ENCODE data around the gene GP5. TPM values are rescaled to one million over a fixed set of nuclear protein-coding genes. Genes with fewer than 3 reads are reported as not detected.

Gene GP5
- total and polyA plus RNA-seq, 2 of the 13 experiments (the other 11 are each of a cell fraction or from before 2014, with no cell fraction given) = not detected

- H3K27ac ChIP-seq (ENCODE audit: extremely low read length, insufficient read depth, low read length) = no peak within 1 kb of the TSS
- H2AFZ ChIP-seq (ENCODE audit: low read length) = no peak within 1 kb of the TSS
- H4K20me1 ChIP-seq (ENCODE audit: insufficient read depth, low read length) = no peaks in the 10 kb centered on the region
- ChIA-PET CTCF (ENCODE audit: low intra/inter-chr PET ratio, low total read pairs) (no interaction called here), POLR2A (no interaction called here)
- peaks cover 14% of the 10 kb centered on the region for H3K4me1 ChIP-seq (ENCODE audit: insufficient read depth, low read length)
- FAIRE-seq = no peak
- peak; percentile 38 for DNase-seq (ENCODE audit: low spot score)
- intact Hi-C loops (cut with micrococcal nuclease; ENCODE audit: unreplicated experiment) (loop anchor here (2.0 kb wide), 1 partner anchor 35 kb away; no protein-coding TSS in a partner anchor), in situ Hi-C loops (cut with HindIII; ENCODE audit: extremely low pct_ligation_motif_present, low pct_unique_long_range_greater_than_20kb) (no loop called here)
- no peak within 1 kb of the TSS for H3K4me2 ChIP-seq (ENCODE audit: low read depth, low read length)
- H3K79me2 ChIP-seq (ENCODE audit: insufficient read depth, low read length) = no peaks in the 10 kb centered on the region
- H3K4me3 ChIP-seq (replicated peaks in 1 of 3; ENCODE audit: insufficient read depth in 1 of 3, low read depth in 2 of 3, low read length in 3 of 3) = no peak within 1 kb of the TSS
- peaks cover 13 to 74% of the 10 kb centered on the region in 2 experiments; a peak in 4 of 5 replicates for H3K27me3 ChIP-seq (ENCODE audit: control insufficient read depth in 1 of 2, insufficient read depth in 2 of 2, low read length in 2 of 2)
- WGBS (ENCODE audit: low lambda C conversion rate) = 2% methylated on average over 10 of the region's 21 CpGs
- ATAC-seq = peak; percentile 93
- no TSS peak for BruUV-seq (replicated peaks)
- H3K9me3 ChIP-seq (ENCODE audit: low read length) = no peaks in the 10 kb centered on the region
- H3K9ac ChIP-seq (ENCODE audit: insufficient read depth, low read depth, low read length) = no peak within 1 kb of the TSS
- no peaks in the 10 kb centered on the region for H3K36me3 ChIP-seq (replicated peaks in 1 of 2; ENCODE audit: control insufficient read depth in 1 of 2, insufficient read depth in 2 of 2, low read length in 2 of 2)
- TF ChIP-seq MAFK (conservative IDR thresholded peaks at IDR 0.05 in 1 of 2, IDR thresholded peaks at IDR 0.05 in 1 of 2; ENCODE audit: low read length in 2 of 2) = no peak
- no peak for TF ChIP-seq ZBTB39 (CRISPR knock-in tag; IDR thresholded peaks at IDR 0.05)
- no peak for TF ChIP-seq ATF7-NPFF (CRISPR knock-in tag; IDR thresholded peaks at IDR 0.05; ENCODE audit: low read depth)
- no peak for TF ChIP-seq YEATS2 (CRISPR knock-in tag; IDR thresholded peaks at IDR 0.05; ENCODE audit: borderline replicate concordance)
- TF ChIP-seq PHF5A (CRISPR knock-in tag; IDR thresholded peaks at IDR 0.05; ENCODE audit: low read depth, unreplicated experiment) = no peak
- TF ChIP-seq ZZZ3 (CRISPR knock-in tag; IDR thresholded peaks at IDR 0.05; ENCODE audit: borderline replicate concordance) = no peak
- no peak for TF ChIP-seq TCF7 (IDR thresholded peaks at IDR 0.05; ENCODE audit: low read depth)
- TF ChIP-seq RXRA (CRISPR knock-in tag; IDR thresholded peaks at IDR 0.05) = 0 out of 2 replicates have a peak, but pooled peaks have one; percentile 25
- TF ChIP-seq ZNF180 (CRISPR knock-in tag; IDR thresholded peaks at IDR 0.05; ENCODE audit: borderline replicate concordance, low read depth) = no peak
- TF ChIP-seq RARA (CRISPR knock-in tag; IDR thresholded peaks at IDR 0.05) = no peak
- TF ChIP-seq ZFP36L1 (CRISPR knock-in tag; IDR thresholded peaks at IDR 0.05) = no peak
- TF ChIP-seq ZNF766 (CRISPR knock-in tag; IDR thresholded peaks at IDR 0.05; ENCODE audit: borderline replicate concordance) = no peak
- no peak for TF ChIP-seq ZSCAN25 (CRISPR knock-in tag; IDR thresholded peaks at IDR 0.05)
- TF ChIP-seq ARID3A (IDR thresholded peaks at IDR 0.05; ENCODE audit: low read depth, low read length) = no peak
- TF ChIP-seq NFYB (CRISPR knock-in tag; IDR thresholded peaks at IDR 0.05) = no peak
- 0 out of 2 replicates have a peak, but pooled peaks have one; percentile 40 for TF ChIP-seq KDM2A (CRISPR knock-in tag; IDR thresholded peaks at IDR 0.05; ENCODE audit: borderline replicate concordance, low read depth)
- peak; percentile 70 for TF ChIP-seq CTCF (CRISPR knock-in tag; IDR thresholded peaks at IDR 0.05)
- TF ChIP-seq ARID2 (CRISPR knock-in tag; IDR thresholded peaks at IDR 0.05; ENCODE audit: borderline replicate concordance) = no peak
- no peak for TF ChIP-seq RBFOX2 (IDR thresholded peaks at IDR 0.05; ENCODE audit: low read depth, low read length)
These were observed 29.4 kb downstream of the GP5 start, which contains the start of gene LRRC15 for GRCh38 chr3:194369522-194370279. LRRC15 (minus strand) TSS chr3:194369743; CDS start chr3:194361043, 8,700 bp downstream.
